ENCODE results near the gene PREP. TPM values are rescaled to one million over a fixed set of nuclear protein-coding genes. Genes with fewer than 3 reads are reported as not detected.

Gene PREP
- total and polyA plus RNA-seq, 12 donors, result 12.3 to 37.4 (median 26.8) TPM

GRCh38 chr6:105433723-105434122, 30.8 kb upstream of the PREP start:
- Histone ChIP-seq H3K36me3 (no peaks in the 10 kb centered on the region), H3K4me1 (peaks cover 0 to 3% (median 0%) of the 10 kb centered on the region in 9 donors), H3K27ac (no peak overlapping the region), H3K27me3 (peaks cover 0 to 15% (median 3%) of the 10 kb centered on the region in 7 donors), H3K4me3 (no peak overlapping the region), H3K9me3 (no peaks in the 10 kb centered on the region)
- intact Hi-C loops (cut with DNase I), result loop anchor here in 7 of 10 donors (5.0 to 10.0 kb wide), 7 partner anchors 789 to 1131 kb away; no protein-coding TSS in a partner anchor
- TF ChIP-seq, protein P1, sequence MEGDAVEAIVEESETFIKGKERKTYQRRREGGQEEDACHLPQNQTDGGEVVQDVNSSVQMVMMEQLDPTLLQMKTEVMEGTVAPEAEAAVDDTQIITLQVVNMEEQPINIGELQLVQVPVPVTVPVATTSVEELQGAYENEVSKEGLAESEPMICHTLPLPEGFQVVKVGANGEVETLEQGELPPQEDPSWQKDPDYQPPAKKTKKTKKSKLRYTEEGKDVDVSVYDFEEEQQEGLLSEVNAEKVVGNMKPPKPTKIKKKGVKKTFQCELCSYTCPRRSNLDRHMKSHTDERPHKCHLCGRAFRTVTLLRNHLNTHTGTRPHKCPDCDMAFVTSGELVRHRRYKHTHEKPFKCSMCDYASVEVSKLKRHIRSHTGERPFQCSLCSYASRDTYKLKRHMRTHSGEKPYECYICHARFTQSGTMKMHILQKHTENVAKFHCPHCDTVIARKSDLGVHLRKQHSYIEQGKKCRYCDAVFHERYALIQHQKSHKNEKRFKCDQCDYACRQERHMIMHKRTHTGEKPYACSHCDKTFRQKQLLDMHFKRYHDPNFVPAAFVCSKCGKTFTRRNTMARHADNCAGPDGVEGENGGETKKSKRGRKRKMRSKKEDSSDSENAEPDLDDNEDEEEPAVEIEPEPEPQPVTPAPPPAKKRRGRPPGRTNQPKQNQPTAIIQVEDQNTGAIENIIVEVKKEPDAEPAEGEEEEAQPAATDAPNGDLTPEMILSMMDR (IDR thresholded peaks at IDR 0.05), result no peak
- WGBS, 2 donors, result 74 to 80% methylated on average over 3 of the region's 3 CpGs
- ATAC-seq (no peak), DNase-seq (no peak)

DNA sequence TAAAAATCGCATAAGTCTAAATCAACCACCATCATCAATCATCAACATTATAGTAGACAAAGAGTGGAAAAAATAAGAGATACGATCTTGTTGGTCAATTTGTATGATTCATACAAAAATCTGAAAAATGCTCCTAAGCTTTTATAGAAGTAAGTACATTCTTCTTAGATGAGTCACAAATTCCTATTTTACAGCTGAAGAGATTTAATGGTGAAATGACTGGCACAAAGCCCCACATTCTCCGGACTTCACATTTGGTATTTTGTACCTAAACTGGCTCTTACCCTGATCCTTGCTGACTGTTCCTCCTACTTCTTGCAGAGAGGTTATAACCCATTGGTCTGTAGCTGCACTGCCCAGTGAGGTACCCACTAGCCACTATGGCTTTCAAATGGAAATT, 29.9 kb upstream of the PREP start:
- H3K9me3 ChIP-seq, result no peaks in the 10 kb centered on the region
- DNase-seq (no peak), ATAC-seq (no peak)
- intact Hi-C loops (cut with DNase I), result loop anchor here in 7 of 10 donors (5.0 to 10.0 kb wide), 7 partner anchors 790 to 1132 kb away; no protein-coding TSS in a partner anchor
- WGBS, 2 donors, result 63 to 70% methylated on average over 3 of the region's 3 CpGs
- peaks cover 0 to 15% (median 3%) of the 10 kb centered on the region in 7 donors for H3K27me3 ChIP-seq
- peaks cover 0 to 12% (median 0%) of the 10 kb centered on the region in 9 donors for H3K4me1 ChIP-seq
- TF ChIP-seq, protein P1 (IDR thresholded peaks at IDR 0.05), result no peak
- H3K4me3 ChIP-seq, result no peak overlapping the region
- no peaks in the 10 kb centered on the region for H3K36me3 ChIP-seq
- H3K27ac ChIP-seq, result no peak overlapping the region

- TF ChIP-seq, protein P1 (IDR thresholded peaks at IDR 0.05), result peak; percentile 27 to 76 (median 60)
- no peak for ATAC-seq
- WGBS, 2 donors, result 30 to 33% methylated on average over 2 of the region's 2 CpGs
- H3K9me3 ChIP-seq, result no peaks in the 10 kb centered on the region
- H3K27me3 ChIP-seq, result peaks cover 0 to 8% (median 3%) of the 10 kb centered on the region in 7 donors
- H3K4me1 ChIP-seq, result peaks cover 0 to 12% (median 0%) of the 10 kb centered on the region in 9 donors
- no peak overlapping the region for H3K27ac ChIP-seq
- no peaks in the 10 kb centered on the region for H3K36me3 ChIP-seq
- peak in 1 of 2 donors; percentile 16 for DNase-seq
- no peak overlapping the region for H3K4me3 ChIP-seq
- intact Hi-C loops (cut with DNase I), result loop anchor here in 7 of 10 donors (2.0 to 10.0 kb wide), 8 partner anchors 791 to 1134 kb away; no protein-coding TSS in a partner anchor
Observed at GRCh38 chr6:105431226-105431625, 28.3 kb upstream of the PREP start.

GRCh38 chr6:105430685-105431084, 27.8 kb upstream of the PREP start:
- DNase-seq (no peak), ATAC-seq (no peak)
- no peaks in the 10 kb centered on the region for H3K36me3 ChIP-seq
- H3K4me3 ChIP-seq, result no peak overlapping the region
- intact Hi-C loops (cut with DNase I), result loop anchor here in 7 of 10 donors (2.0 to 10.0 kb wide), 8 partner anchors 792 to 1134 kb away; no protein-coding TSS in a partner anchor
- WGBS, 2 donors, result 94 to 95% methylated on average over 3 of the region's 3 CpGs
- H3K27me3 ChIP-seq, result peaks cover 0 to 4% (median 0%) of the 10 kb centered on the region in 7 donors
- TF ChIP-seq, protein P1 (IDR thresholded peaks at IDR 0.05), result no peak
- peaks cover 0 to 12% (median 0%) of the 10 kb centered on the region in 9 donors for H3K4me1 ChIP-seq
- no peak overlapping the region for H3K27ac ChIP-seq
- no peaks in the 10 kb centered on the region for H3K9me3 ChIP-seq

All from heart right ventricle (tissue), 16 donors.